ENCODE data around the gene PDE6H. TPM values are rescaled to one million over a fixed set of nuclear protein-coding genes. Genes with fewer than 3 reads are reported as not detected.

The PDE6H gene
- total and polyA plus RNA-seq, 10 of the 15 experiments (the other 5 are each of a cell fraction or from before 2014, with no cell fraction given), result 0.16 TPM; not detected in 9

DNA sequence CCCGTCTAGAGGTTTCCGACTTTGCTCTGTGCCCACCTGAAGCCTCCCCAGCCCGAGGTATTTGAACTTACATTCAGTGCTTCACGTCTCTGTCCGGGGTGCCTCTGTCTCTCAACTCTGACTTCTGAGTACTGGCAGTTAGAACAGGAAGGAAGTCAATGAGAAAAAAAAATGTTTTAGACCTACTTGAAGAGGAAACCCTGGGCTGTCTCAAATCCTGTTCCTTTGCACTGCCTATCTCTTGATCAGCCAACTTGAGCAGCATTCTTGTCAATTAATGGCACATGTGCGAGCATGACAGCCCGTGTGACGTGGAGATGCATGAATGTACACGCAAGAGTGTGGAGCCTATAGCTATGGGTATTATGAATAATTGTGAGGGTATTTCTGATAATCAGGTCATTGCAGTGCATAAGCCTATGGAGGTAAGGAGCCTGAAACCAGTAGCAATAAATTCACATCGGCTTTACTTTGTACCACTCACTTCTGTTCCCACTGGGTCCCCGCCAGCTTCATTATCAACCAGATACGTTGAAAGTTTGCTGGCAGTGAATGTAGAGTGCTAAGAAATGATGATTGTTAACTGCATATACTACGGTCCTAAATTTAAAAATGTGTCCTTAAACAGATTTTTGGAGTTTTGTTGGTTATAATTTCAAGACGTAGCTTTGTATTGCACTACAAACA lies 11.2 kb upstream of the PDE6H start, which contains the start of gene ARHGDIB (continued):
- TF ChIP-seq, protein P1, sequence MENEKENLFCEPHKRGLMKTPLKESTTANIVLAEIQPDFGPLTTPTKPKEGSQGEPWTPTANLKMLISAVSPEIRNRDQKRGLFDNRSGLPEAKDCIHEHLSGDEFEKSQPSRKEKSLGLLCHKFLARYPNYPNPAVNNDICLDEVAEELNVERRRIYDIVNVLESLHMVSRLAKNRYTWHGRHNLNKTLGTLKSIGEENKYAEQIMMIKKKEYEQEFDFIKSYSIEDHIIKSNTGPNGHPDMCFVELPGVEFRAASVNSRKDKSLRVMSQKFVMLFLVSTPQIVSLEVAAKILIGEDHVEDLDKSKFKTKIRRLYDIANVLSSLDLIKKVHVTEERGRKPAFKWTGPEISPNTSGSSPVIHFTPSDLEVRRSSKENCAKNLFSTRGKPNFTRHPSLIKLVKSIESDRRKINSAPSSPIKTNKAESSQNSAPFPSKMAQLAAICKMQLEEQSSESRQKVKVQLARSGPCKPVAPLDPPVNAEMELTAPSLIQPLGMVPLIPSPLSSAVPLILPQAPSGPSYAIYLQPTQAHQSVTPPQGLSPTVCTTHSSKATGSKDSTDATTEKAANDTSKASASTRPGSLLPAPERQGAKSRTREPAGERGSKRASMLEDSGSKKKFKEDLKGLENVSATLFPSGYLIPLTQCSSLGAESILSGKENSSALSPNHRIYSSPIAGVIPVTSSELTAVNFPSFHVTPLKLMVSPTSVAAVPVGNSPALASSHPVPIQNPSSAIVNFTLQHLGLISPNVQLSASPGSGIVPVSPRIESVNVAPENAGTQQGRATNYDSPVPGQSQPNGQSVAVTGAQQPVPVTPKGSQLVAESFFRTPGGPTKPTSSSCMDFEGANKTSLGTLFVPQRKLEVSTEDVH (IDR thresholded peaks at IDR 0.05; ENCODE audit: low read depth, partially characterized antibody), result no peak
- peak; percentile 96 for TF ChIP-seq CREB1 (IDR thresholded peaks at IDR 0.05; ENCODE audit: low read depth)
- TF ChIP-seq ESRRA (IDR thresholded peaks at IDR 0.05; ENCODE audit: low read length), result no peak
- TF ChIP-seq NFYA (IDR thresholded peaks at IDR 0.05; ENCODE audit: borderline replicate concordance, low read depth, low read length), result no peak
- TF ChIP-seq ZNF622 (IDR thresholded peaks at IDR 0.05), result no peak
- TF ChIP-seq CHD2 (IDR thresholded peaks at IDR 0.05; ENCODE audit: borderline replicate concordance, low read depth, low read length), result peak; percentile 37; the same call in 1 of the 2 replicates
- TF ChIP-seq, protein P2, sequence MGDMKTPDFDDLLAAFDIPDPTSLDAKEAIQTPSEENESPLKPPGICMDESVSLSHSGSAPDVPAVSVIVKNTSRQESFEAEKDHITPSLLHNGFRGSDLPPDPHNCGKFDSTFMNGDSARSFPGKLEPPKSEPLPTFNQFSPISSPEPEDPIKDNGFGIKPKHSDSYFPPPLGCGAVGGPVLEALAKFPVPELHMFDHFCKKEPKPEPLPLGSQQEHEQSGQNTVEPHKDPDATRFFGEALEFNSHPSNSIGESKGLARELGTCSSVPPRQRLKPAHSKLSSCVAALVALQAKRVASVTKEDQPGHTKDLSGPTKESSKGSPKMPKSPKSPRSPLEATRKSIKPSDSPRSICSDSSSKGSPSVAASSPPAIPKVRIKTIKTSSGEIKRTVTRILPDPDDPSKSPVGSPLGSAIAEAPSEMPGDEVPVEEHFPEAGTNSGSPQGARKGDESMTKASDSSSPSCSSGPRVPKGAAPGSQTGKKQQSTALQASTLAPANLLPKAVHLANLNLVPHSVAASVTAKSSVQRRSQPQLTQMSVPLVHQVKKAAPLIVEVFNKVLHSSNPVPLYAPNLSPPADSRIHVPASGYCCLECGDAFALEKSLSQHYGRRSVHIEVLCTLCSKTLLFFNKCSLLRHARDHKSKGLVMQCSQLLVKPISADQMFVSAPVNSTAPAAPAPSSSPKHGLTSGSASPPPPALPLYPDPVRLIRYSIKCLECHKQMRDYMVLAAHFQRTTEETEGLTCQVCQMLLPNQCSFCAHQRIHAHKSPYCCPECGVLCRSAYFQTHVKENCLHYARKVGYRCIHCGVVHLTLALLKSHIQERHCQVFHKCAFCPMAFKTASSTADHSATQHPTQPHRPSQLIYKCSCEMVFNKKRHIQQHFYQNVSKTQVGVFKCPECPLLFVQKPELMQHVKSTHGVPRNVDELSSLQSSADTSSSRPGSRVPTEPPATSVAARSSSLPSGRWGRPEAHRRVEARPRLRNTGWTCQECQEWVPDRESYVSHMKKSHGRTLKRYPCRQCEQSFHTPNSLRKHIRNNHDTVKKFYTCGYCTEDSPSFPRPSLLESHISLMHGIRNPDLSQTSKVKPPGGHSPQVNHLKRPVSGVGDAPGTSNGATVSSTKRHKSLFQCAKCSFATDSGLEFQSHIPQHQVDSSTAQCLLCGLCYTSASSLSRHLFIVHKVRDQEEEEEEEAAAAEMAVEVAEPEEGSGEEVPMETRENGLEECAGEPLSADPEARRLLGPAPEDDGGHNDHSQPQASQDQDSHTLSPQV (IDR thresholded peaks at IDR 0.05), result no peak
- TF ChIP-seq KDM1A (IDR thresholded peaks at IDR 0.05; ENCODE audit: borderline replicate concordance), result no peak
- TF ChIP-seq BCL11A (IDR thresholded peaks at IDR 0.05; ENCODE audit: low read depth, low read length), result 0 out of 2 replicates have a peak, but pooled peaks have one; percentile 18
- TF ChIP-seq, protein P3, sequence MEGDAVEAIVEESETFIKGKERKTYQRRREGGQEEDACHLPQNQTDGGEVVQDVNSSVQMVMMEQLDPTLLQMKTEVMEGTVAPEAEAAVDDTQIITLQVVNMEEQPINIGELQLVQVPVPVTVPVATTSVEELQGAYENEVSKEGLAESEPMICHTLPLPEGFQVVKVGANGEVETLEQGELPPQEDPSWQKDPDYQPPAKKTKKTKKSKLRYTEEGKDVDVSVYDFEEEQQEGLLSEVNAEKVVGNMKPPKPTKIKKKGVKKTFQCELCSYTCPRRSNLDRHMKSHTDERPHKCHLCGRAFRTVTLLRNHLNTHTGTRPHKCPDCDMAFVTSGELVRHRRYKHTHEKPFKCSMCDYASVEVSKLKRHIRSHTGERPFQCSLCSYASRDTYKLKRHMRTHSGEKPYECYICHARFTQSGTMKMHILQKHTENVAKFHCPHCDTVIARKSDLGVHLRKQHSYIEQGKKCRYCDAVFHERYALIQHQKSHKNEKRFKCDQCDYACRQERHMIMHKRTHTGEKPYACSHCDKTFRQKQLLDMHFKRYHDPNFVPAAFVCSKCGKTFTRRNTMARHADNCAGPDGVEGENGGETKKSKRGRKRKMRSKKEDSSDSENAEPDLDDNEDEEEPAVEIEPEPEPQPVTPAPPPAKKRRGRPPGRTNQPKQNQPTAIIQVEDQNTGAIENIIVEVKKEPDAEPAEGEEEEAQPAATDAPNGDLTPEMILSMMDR (IDR thresholded peaks at IDR 0.05 in 2 of 3, conservative IDR thresholded peaks at IDR 0.05 in 1 of 3; ENCODE audit: control insufficient read depth in 2 of 3, extremely low read depth in 1 of 3, insufficient read depth in 1 of 3, low read depth in 3 of 3, low read length in 3 of 3), result no peak
- no peak for TF ChIP-seq LARP7 (IDR thresholded peaks at IDR 0.05)
- no peak for TF ChIP-seq SREBF1 (IDR thresholded peaks at IDR 0.05; ENCODE audit: low read length)
- peak; percentile 50; the same call in 1 of the 2 replicates for TF ChIP-seq MTA2 (IDR thresholded peaks at IDR 0.05; ENCODE audit: low read depth)
- TF ChIP-seq, protein P4, sequence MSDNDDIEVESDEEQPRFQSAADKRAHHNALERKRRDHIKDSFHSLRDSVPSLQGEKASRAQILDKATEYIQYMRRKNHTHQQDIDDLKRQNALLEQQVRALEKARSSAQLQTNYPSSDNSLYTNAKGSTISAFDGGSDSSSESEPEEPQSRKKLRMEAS (IDR thresholded peaks at IDR 0.05; ENCODE audit: low read depth, low read length), result no peak; the same call in 1 of the 2 replicates
- no peak for TF ChIP-seq NR2C1 (IDR thresholded peaks at IDR 0.05)
- TF ChIP-seq, protein P5, sequence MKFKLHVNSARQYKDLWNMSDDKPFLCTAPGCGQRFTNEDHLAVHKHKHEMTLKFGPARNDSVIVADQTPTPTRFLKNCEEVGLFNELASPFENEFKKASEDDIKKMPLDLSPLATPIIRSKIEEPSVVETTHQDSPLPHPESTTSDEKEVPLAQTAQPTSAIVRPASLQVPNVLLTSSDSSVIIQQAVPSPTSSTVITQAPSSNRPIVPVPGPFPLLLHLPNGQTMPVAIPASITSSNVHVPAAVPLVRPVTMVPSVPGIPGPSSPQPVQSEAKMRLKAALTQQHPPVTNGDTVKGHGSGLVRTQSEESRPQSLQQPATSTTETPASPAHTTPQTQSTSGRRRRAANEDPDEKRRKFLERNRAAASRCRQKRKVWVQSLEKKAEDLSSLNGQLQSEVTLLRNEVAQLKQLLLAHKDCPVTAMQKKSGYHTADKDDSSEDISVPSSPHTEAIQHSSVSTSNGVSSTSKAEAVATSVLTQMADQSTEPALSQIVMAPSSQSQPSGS (IDR thresholded peaks at IDR 0.05; ENCODE audit: low read length), result peak; percentile 18; the same call in 1 of the 2 replicates
- TF ChIP-seq, protein P6, sequence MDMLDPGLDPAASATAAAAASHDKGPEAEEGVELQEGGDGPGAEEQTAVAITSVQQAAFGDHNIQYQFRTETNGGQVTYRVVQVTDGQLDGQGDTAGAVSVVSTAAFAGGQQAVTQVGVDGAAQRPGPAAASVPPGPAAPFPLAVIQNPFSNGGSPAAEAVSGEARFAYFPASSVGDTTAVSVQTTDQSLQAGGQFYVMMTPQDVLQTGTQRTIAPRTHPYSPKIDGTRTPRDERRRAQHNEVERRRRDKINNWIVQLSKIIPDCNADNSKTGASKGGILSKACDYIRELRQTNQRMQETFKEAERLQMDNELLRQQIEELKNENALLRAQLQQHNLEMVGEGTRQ (IDR thresholded peaks at IDR 0.05; ENCODE audit: borderline replicate concordance, low read depth, low read length), result no peak
- no peak for TF ChIP-seq MTA3 (IDR thresholded peaks at IDR 0.05; ENCODE audit: borderline replicate concordance, low read length)
